Measurements from ENCODE around the gene GINM1. TPM values are rescaled to one million over a fixed set of nuclear protein-coding genes. Genes with fewer than 3 reads are reported as not detected.

The GINM1 gene
- total and polyA plus RNA-seq, 9 of the 15 experiments (the other 6 are each of a cell fraction or from before 2014, with no cell fraction given) = 5.0 to 19.3 (median 14.2) TPM

- no peak for TF ChIP-seq ZNF175 (CRISPR knock-in tag; IDR thresholded peaks at IDR 0.05; ENCODE audit: low read depth)
Observed at GRCh38 chr6:149580880-149581279, 14.7 kb downstream of the GINM1 start (continued).

- ChIA-PET POLR2A (no interaction called here), CTCF (ENCODE audit: low intra/inter-chr PET ratio) (no interaction called here)
- Histone ChIP-seq H3K4me2 (ENCODE audit: insufficient read depth, low read length) (no peak overlapping the region), H3K9me1 (ENCODE audit: control insufficient read depth, insufficient read depth, low read length) (no peaks in the 10 kb centered on the region), H3K27ac (ENCODE audit: extremely low read depth, low read depth, low read length) (no peak overlapping the region), H3K36me3 (ENCODE audit: control insufficient read depth, insufficient read depth, low read length) (peaks cover 44% of the 10 kb centered on the region; the same call in 2 of the 3 replicates), H3K9ac (ENCODE audit: insufficient read depth in 1 of 2, low read depth in 2 of 2, low read length in 2 of 2) (no peak overlapping the region), H4K20me1 (replicated peaks; ENCODE audit: control insufficient read depth, insufficient read depth, low read length) (no peaks in the 10 kb centered on the region), H3K9me3 (replicated peaks; ENCODE audit: control insufficient read depth, insufficient read depth, low read depth, low read length) (no peaks in the 10 kb centered on the region), H3K79me2 (ENCODE audit: control insufficient read depth, insufficient read depth, low read length) (no peaks in the 10 kb centered on the region), H3K27me3 (ENCODE audit: control insufficient read depth in 2 of 2, insufficient read depth in 2 of 2, low read length in 2 of 2) (no peaks in the 10 kb centered on the region), H3K4me1 (replicated peaks in 1 of 2; ENCODE audit: control insufficient read depth in 2 of 2, insufficient read depth in 2 of 2, low read length in 2 of 2) (no peaks in the 10 kb centered on the region), H2AFZ (ENCODE audit: low read depth, low read length) (no peak overlapping the region), H3K4me3 (no peak overlapping the region)
- TF ChIP-seq MTA1 (IDR thresholded peaks at IDR 0.05; ENCODE audit: borderline replicate concordance) (no peak), KDM1A (IDR thresholded peaks at IDR 0.05) (peak in 1 of 2 experiments; percentile 41; a peak in 1 of 4 replicates), CREB1 (IDR thresholded peaks at IDR 0.05) (no peak), CREB1 (CRISPR knock-in tag; IDR thresholded peaks at IDR 0.05) (no peak), YBX1 (IDR thresholded peaks at IDR 0.05) (no peak), BCOR (IDR thresholded peaks at IDR 0.05) (0 out of 2 replicates have a peak, but pooled peaks have one; percentile 45), RBM25 (IDR thresholded peaks at IDR 0.05; ENCODE audit: low read depth, low read length, severe bottlenecking) (peak; percentile 79), ADNP (tag; IDR thresholded peaks at IDR 0.05) (0 out of 2 replicates have a peak, but pooled peaks have one; percentile 21)
- BruUV-seq (replicated peaks) = no TSS peak
- in situ Hi-C loops (cut with MboI) (no loop called here), intact Hi-C loops (cut with micrococcal nuclease) (no loop called here)
- DNase-seq (ENCODE audit: extremely low read depth in 1 of 4, low spot score in 3 of 4) (no peak), ATAC-seq (no peak), FAIRE-seq (no peak)
- 81% methylated on average over 5 of the region's 5 CpGs for WGBS (ENCODE audit: insufficient coverage, low coverage, missing lambda C conversion rate)
Observed at GRCh38 chr6:149581349-149581748, 15.2 kb downstream of the GINM1 start.

Measured in K562 (cell line).